Glomerular visceral epithelial cell (primary cell): Measurements from ENCODE around the gene REEP1.
"Not testable (repeated sequence)": the region's sequence is repeated elsewhere in the genome, so short reads cannot be mapped to it uniquely, and the experiment has no call there.

Experiments used
- DNase-seq: peaks from one replicate; pipeline ENCODE4 v3.0.0-alpha.2; 2016; ENCODE audit errors: extremely low spot score

The REEP1 gene

DNA sequence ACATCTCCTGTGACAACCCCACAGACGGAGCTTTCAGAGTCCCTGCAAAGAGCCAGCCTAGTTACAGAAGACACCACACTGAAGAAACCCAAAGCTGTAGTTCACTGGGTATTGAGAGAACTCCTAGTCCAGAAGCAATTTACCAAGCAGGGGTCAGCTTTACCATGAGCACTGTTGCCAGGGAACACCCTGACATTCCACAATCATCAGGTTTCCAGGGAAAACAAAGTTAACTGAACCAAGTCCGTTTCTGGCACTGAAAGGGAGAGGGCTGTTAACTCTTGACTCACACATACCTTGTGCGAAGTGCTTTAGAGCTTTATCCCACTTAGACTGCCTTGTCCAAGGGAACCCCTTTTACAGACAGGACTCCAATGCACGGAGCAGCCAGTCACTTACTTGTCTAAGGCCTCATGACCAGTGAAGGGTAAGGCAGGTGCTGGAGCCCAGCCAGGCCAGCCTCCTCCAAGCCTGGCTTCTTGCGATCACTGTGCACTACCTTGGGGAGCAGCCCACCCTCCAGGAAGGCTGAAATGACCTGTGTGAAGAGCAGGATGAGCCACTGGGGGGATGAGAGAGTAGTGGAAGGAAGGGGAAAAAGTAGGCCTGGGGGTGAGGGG, 53.9 kb downstream of the REEP1 start:
- DNase-seq: peak; percentile 64

- DNase-seq: no peak
Observed at GRCh38 chr2:86281066-86281700, 56.2 kb downstream of the REEP1 start.

- DNase-seq: no peak
Observed at GRCh38 chr2:86280191-86280667, 57.2 kb downstream of the REEP1 start.

- no peak for DNase-seq
Observed at GRCh38 chr2:86275962-86276361, 61.5 kb downstream of the REEP1 start.

GRCh38 chr2:86275384-86275799, 62.0 kb downstream of the REEP1 start:
- no peak for DNase-seq

DNA sequence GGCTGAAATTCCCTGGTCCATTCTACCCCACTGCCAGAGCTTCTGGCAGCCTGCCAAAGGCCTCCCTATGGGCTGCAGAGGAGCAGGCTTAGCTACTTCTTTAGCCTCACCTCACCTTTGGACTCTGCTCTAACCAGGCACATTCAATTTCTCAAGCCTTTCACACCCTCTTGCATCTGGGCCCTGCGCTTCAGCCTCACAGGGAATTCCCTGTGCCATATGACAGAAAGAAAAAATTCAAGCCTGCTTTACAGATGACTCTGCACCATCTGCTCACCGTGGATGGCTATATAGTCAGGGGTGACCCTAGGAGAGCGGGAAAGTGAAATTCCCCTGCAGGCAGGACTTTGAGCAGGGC, 62.5 kb downstream of the REEP1 start:
- DNase-seq: peak; percentile 71

- DNase-seq: peak; percentile 69
Observed at GRCh38 chr2:86274265-86274917, 63.0 kb downstream of the REEP1 start.

- no peak for DNase-seq
Observed at GRCh38 chr2:86272111-86272510, 65.3 kb downstream of the REEP1 start.

GRCh38 chr2:86271248-86271647, 66.2 kb downstream of the REEP1 start:
- no peak for DNase-seq

GRCh38 chr2:86263956-86264355, 73.5 kb downstream of the REEP1 start:
- DNase-seq: no peak

- no peak for DNase-seq
Observed at GRCh38 chr2:86260978-86261377, 76.4 kb downstream of the REEP1 start.

DNA sequence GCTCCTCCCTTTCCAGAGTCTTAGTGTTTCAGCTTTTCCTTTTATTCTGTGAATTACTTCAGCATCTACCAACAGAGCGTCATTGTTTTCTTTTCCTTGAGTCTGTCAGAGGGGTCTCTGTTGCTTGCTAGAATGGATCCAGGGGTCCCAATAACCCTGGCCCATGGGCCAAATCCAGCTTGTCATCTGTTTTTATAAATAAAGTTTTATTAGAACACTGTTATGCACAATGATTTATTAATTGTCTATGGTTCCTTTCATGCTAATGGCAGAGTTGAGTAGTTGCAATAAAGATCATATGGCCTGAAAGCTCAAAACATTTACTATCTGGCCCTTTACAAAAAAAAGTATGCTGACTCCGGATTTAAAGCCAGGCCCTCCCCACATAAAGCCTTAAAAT, 79.3 kb downstream of the REEP1 start:
- DNase-seq: no peak

- DNase-seq: no peak
Observed at GRCh38 chr2:86256982-86257381, 80.4 kb downstream of the REEP1 start.

DNA sequence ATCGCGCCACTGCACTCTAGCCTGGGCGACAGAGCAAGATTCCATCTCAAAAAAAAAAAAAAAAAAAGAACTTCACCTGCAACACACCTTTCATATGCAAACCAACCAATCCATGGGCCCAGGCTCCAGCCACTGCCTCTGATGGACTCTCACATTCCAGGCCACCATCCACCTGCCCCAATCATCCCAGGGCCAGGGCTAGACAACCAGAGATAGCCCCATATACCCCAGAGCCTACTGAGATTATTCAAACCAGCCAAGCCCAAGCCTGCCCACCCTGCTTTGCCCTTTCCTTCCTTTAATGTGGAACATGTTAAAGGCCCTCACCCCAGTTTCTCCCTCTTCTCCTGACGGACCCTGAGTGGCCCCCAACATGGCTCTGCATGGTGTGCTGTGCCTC, 81.1 kb downstream of the REEP1 start:
- DNase-seq: no peak

- no peak for DNase-seq
Observed at GRCh38 chr2:86254576-86255538, 82.6 kb downstream of the REEP1 start.

DNA sequence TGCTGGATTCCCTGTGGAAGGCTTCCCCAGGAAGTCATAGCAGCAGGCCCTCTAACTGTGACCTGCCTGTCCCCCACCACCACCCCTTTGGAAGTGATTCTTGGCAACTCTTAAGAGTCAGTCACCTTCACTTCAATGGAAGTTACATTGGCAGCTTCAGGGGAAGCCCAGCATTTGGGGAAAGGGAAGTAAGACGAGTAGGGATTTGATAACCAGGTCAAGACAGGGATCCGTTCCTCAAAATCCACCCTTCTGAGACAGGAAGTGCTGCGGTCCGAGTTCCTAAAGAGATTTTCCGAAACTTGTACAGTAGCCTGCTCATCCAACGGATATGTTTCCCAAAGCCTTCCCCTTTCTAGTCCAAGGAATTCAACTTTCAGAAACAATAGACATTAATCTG, 84.0 kb downstream of the REEP1 start:
- DNase-seq: no peak

GRCh38 chr2:86251840-86252266, 85.6 kb downstream of the REEP1 start:
- DNase-seq: no peak

GRCh38 chr2:86249579-86250391, 87.6 kb downstream of the REEP1 start:
- peak; percentile 72 for DNase-seq

DNA sequence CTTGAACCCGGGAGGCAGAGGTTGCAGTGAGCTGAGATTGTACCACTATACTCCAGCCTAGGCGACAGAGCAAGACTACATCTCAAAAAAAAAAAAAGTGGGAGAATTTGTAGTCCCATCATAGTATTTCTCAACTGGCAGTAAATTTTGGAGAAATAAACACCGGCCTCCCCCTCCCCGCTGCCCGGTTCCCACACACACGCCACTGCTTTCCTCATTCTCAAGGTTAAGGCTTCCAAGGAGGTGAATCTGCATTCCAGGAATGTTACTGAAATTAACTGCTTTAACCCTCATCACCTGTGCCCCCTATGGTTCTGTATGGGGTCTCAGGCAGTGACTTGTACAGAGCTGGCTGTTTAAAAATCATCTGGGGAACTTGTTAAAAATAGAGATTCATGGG, 88.2 kb downstream of the REEP1 start:
- no peak for DNase-seq

DNA sequence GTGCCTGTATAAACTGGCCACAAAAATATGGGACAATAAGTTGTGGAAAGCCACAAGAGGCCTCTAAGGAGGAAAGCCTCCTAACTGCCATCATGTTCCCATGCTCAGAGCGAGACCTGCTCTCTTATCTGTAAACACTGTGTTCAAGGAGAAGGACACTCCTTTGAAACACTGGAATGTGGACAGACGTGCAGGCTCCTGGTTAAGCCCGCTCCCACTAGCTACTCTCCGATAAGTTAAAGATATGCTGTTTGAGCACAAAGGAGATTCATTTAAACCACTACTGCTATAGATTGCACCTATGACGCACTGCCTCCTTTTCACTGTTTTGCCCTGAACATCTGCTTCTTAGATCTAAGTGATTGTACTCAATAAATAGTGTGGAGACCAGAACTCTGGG, 92.2 kb downstream of the REEP1 start:
- DNase-seq: not testable (repeated sequence)

DNA sequence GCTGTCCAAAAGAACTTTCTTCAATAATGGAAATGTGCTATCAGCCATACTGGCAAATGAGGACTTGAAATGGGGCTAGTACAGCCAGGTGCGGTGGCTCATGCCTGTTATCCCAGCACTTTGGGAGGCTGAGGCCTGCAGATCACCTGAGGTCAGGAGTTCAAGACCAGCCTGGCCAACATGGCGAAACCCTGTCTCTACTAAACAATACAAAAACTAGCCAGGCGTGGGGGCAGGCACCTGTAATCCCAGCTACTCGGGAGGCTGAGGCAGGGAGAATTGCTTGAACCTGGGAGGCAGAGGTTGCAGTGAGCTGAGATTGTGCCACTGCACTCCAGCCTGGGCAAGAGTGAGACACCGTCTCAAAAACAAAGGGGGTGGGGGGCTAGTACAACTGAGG, 92.6 kb downstream of the REEP1 start:
- not testable (repeated sequence) for DNase-seq
